Measurements from ENCODE around the gene ZC3H13.
"Not testable (repeated sequence)": the region's sequence is repeated elsewhere in the genome, so short reads cannot be mapped to it uniquely, and the experiment has no call there.

ZC3H13 gene

DNA sequence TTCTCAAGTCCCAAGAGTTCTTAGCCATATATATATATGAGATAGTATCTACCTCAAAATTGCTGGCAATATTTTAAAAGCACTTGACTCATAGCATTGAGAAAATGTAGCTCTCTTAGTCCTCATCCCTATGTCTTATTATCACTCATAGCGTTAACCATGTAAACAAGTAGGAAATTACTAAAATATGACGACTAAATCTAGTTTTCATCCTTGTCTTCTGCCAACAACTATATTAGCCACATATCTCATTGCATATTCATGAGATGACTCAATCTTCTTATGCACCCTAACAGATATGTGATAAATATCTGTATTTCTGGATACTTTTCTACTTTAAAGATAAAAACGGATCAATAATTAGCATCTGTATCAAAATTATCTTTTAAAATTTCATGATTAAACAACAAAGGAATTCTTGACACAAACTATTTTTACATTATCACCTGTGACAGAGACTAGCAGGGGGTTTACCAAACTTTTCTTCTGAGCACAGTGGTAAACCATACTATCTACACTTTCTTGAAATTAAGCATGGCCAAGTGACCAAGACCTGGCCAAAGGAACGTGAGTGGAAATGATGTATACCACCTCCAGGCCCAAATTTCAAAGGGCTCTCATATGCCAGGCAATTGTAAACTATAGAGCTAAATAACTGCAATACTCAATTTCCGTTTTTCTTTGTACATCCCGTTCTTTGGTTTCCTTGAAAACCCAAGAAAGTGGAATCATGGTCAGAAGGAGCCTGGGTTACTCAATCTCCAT lies 45.7 kb downstream of the ZC3H13 start:
- H3K4me3 ChIP-seq (replicated peaks; ENCODE audit: low read depth, low read length) = no peak overlapping the region
- TF ChIP-seq, protein P1, sequence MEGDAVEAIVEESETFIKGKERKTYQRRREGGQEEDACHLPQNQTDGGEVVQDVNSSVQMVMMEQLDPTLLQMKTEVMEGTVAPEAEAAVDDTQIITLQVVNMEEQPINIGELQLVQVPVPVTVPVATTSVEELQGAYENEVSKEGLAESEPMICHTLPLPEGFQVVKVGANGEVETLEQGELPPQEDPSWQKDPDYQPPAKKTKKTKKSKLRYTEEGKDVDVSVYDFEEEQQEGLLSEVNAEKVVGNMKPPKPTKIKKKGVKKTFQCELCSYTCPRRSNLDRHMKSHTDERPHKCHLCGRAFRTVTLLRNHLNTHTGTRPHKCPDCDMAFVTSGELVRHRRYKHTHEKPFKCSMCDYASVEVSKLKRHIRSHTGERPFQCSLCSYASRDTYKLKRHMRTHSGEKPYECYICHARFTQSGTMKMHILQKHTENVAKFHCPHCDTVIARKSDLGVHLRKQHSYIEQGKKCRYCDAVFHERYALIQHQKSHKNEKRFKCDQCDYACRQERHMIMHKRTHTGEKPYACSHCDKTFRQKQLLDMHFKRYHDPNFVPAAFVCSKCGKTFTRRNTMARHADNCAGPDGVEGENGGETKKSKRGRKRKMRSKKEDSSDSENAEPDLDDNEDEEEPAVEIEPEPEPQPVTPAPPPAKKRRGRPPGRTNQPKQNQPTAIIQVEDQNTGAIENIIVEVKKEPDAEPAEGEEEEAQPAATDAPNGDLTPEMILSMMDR (IDR thresholded peaks at IDR 0.05; ENCODE audit: low read depth, low read length, missing control alignments) = no peak
- no peak for DNase-seq (ENCODE audit: extremely low read depth, low read depth)

GRCh38 chr13:46004491-46004890 lies 48.1 kb downstream of the ZC3H13 start:
- no peak for DNase-seq (ENCODE audit: extremely low read depth, low read depth)
- TF ChIP-seq, protein P1 (IDR thresholded peaks at IDR 0.05; ENCODE audit: low read depth, low read length, missing control alignments) = no peak
- H3K4me3 ChIP-seq (replicated peaks; ENCODE audit: low read depth, low read length) = no peak overlapping the region

GRCh38 chr13:45996631-45997030 lies 55.9 kb downstream of the ZC3H13 start:
- no peak overlapping the region for H3K4me3 ChIP-seq (replicated peaks; ENCODE audit: low read depth, low read length)
- TF ChIP-seq, protein P1 (IDR thresholded peaks at IDR 0.05; ENCODE audit: low read depth, low read length, missing control alignments) = no peak
- DNase-seq (ENCODE audit: extremely low read depth, low read depth) = no peak

DNA sequence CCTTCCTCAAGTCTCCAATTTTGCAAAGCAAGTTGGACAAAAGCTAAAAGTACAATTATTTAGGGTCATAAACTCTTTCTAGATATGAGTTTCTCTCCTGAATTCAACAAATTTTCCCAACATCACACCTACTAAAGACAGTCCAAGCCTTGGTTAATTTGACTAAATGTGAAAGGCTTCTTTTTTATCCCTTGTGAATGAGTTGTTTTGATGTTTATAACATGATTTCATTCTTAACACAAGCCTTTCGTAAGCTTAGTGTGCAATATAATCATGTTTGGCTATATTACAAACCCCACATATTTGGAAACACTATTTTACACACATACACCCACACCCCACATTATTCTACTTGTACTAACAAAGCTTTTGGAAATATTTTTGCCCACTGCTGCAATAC lies 57.3 kb downstream of the ZC3H13 start:
- H3K4me3 ChIP-seq (replicated peaks; ENCODE audit: low read depth, low read length) = no peak overlapping the region
- TF ChIP-seq, protein P1 (IDR thresholded peaks at IDR 0.05; ENCODE audit: low read depth, low read length, missing control alignments) = no peak
- no peak for DNase-seq (ENCODE audit: extremely low read depth, low read depth)

GRCh38 chr13:45994752-45995151 lies 57.8 kb downstream of the ZC3H13 start:
- TF ChIP-seq, protein P1 (IDR thresholded peaks at IDR 0.05; ENCODE audit: low read depth, low read length, missing control alignments) = no peak
- no peak for DNase-seq (ENCODE audit: extremely low read depth, low read depth)
- no peak overlapping the region for H3K4me3 ChIP-seq (replicated peaks; ENCODE audit: low read depth, low read length)

GRCh38 chr13:45989607-45990006 lies 62.9 kb downstream of the ZC3H13 start:
- no peak for DNase-seq (ENCODE audit: extremely low read depth, low read depth)
- TF ChIP-seq, protein P1 (IDR thresholded peaks at IDR 0.05; ENCODE audit: low read depth, low read length, missing control alignments) = no peak
- no peak overlapping the region for H3K4me3 ChIP-seq (replicated peaks; ENCODE audit: low read depth, low read length)

DNA sequence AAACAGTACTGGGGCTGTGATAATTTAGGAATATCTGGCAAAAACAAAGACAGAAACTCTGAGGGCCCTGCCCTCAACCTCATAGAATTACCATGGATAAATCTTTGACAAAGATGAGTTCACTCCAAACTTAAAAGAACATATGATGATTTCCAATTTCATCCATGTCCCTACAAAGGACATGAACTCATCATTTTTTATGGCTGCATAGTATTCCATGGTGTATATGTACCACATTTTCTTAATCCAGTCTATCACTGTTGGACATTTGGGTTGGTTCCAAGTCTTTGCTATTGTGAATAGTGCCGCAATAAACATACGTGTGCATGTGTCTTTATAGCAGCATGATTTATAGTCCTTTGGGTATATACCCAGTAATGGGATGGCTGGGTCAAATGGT lies 71.4 kb downstream of the ZC3H13 start:
- not testable (repeated sequence) for H3K4me3 ChIP-seq (replicated peaks; ENCODE audit: low read depth, low read length); DNase-seq (ENCODE audit: extremely low read depth, low read depth)
